AG08396 (cell line): Measurements from ENCODE around the gene FASTK.

ENCODE experiments used
- DNase-seq: peaks from one replicate; pipeline ENCODE4 v3.0.0; 2012; ENCODE audit warnings: low spot score, mixed read lengths

Gene FASTK

GRCh38 chr7:151118108-151119054 is 37.8 kb upstream of the FASTK start:
- DNase-seq, result no peak

DNA sequence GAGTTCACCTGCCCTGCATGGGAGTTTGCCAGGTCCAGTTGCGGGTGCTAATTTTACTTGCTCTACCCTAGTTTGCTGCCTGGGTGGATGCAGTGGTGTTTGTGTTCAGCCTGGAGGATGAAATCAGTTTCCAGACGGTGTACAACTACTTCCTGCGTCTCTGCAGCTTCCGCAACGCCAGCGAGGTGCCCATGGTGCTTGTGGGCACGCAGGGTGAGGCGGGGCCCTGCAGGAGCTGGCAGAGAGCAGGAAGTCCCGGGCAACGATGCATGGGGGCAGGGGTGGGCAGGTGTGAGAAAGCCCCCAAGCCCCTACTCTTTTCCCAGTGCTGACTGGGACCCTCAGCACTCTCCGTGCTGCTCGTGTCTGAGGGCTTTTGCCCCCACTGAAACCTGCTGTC is 37.0 kb upstream of the FASTK start:
- DNase-seq, result no peak

DNA sequence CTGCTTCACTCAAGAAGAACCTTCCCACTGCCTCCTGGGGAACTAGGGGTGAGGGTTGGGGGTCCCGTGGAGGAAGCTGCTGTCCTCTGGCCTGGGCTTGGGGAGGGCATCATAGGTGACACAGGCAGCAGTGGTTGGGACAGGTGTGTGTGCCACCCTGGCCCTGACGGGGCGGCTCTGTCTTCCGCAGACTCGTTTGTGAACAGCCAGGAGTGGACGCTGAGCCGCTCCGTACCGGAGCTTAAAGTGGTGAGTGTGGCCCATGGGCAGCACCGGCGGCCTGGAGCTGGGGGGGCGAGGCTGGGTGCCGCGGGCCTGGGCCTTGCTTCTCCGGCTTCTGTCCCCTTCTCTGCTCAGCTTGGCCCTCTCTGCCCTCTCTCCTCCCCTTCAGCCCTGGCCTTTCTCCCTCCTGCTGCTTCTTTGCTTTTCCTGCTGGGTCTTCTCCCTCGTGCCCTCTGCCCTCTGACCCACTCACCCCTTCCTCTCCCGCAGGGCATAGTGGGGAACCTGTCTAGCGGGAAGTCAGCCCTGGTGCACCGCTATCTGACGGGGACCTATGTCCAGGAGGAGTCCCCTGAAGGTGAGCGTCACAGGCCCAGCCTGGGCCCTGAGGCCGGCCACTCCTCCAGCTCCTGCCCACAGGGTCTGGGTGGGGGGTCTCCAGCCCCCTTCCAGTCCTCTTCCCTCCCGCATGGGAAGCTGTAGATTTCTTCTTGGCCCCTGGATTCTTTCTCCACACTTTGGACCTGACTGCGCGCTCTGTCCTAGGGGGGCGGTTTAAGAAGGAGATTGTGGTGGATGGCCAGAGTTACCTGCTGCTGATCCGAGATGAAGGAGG is 36.2 kb upstream of the FASTK start:
- no peak for DNase-seq

DNA sequence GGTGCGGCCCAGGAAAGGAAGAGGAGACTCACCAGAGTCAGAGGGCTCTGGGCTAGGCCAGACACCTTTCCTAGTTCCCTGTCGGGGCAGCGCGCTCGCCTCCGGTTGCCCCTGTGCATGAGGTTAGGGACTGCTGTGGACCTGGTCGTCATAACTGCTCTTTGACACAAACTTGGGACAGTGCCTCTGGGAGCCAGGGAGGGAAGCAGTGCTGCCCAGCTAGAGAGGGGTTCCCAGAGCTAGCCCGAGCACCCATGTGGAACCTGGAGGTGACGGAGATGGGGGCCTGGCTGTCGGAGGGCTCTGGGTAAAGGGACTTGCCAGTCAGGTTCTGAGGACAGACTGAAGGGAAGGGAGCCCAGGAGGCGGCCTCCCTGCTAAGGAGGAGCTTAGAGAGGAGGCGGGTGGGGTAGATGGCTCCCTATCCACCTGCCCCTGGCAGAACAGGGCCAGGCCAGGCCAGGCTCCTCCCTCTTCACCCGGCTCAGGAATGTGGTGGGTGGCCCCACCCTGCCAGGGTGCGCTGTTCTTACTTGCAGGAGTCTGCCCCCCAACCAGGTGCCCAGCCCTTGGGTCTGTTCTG is 35.3 kb upstream of the FASTK start:
- DNase-seq, result no peak

GRCh38 chr7:151115121-151115835 is 34.7 kb upstream of the FASTK start:
- peak; percentile 73 for DNase-seq

GRCh38 chr7:151114151-151115090 is 33.8 kb upstream of the FASTK start:
- DNase-seq, result no peak

DNA sequence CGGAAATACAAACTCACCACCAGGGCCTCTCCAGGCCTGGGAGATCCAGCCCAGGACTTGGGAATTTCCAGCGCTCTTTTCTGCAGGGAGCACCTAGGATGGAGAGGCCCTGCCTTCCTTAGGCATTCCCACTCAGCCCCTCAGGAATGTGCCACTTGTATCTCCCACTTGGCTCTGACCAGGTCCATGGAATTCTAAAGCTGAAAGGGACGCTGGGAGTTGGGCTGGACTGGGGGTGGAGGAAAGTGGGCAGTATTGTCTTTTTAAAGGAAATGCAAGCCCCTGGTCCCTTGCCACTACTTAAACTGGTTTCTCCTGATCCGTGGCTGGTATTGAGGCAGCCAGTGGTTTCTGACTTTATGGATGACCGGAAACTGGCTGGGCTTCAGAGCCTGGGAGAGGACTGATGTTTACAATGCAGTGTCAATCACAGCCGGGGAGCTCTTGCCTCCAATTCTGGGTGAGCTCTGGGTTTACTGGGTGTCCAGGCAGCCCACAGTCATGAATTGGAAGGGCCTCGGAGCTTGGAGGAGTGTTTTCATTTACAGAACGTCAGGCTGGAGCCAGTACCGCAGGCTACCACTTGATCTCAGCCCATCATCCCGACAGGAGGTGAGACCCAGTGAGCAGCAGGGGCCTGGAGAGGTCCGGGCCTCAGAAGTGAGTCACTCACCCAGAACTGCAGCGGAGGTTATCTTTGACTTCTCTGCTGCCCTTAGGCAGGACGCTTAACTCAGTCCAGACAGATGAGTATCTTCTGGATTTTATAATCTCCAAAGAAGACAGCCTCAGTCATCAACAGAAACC is 32.9 kb upstream of the FASTK start:
- peak; percentile 86 for DNase-seq

DNA sequence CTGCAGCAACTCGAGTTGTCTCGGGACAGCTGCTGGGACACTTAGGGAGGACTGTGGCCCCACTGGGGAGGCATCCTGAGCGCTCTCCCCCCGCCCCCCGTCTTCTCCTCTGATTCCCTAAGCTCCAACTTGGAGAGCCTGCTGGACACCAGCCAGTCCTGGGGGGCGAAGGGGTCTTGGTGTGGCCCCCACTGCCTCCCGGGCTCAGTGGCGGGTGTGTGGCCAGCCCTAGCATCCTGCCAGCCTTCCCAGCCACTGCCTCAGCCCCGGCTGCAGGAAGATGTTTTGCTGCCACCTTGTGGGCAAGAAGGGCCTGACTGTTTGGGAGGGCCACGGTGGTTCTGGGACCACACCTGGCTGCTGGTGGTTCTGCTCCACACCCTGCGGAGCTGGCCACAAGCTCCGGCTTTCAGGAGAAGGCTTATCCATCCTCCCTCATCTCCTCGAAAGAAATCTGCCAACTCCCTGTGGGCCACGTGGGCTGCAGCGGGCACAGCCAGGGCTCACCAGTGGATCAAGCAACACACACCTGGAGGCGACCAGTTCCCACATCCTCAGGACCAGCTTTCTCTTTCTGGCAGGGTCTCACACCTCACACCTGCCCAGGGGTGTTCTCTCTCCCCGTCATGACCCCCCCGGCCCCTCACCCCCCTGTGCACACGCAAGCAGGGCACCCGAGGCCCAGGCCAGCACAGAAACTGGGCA is 30.5 kb upstream of the FASTK start:
- peak; percentile 91 for DNase-seq

DNA sequence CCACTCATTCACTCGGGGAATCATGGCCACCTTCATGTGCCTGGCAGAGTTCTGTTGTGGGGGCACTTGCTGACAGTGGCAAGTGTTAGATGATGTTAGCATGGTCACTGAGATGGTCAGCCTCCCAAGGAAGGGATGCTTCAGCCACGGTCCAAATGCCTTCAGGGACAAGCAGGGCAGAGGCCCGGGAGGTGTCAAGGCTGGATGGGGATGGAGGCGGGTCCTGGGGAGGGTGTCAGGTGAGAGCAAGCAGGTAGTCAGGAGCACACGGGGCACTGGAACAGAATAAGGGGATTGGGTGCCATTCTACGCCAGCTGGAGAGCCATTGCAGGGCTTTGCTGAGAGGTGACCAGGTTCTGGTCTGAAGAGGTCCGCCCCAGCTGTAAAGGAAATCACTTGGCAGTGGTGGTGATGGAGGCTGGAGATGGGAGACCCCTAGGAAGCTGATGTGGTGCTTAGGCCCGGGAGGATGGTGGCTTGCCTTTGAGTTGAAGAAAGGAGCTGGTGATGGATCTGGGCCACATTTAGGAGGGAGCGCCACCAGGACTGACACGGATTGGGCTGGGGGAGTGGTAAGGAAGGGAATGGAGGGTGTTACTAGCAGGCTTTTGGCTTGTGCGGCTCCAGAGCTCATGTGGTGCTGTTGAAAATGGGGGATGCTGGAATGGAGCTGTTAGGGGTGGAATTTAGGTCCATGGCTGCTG is 29.8 kb upstream of the FASTK start:
- DNase-seq, result no peak

- DNase-seq, result peak; percentile 76
Measured at GRCh38 chr7:151109094-151110048, 28.8 kb upstream of the FASTK start.

GRCh38 chr7:151107882-151108281 is 27.3 kb upstream of the FASTK start:
- DNase-seq, result no peak

- peak; percentile 68 for DNase-seq
Measured at GRCh38 chr7:151104411-151105235, 24.0 kb upstream of the FASTK start.

- no peak for DNase-seq
Measured at GRCh38 chr7:151103973-151104372, 23.4 kb upstream of the FASTK start.

- DNase-seq, result no peak
Measured at GRCh38 chr7:151102991-151103390, 22.4 kb upstream of the FASTK start.

- no peak for DNase-seq
Measured at GRCh38 chr7:151101621-151102396, 21.2 kb upstream of the FASTK start.

- DNase-seq, result no peak
Measured at GRCh38 chr7:151100921-151101320, 20.3 kb upstream of the FASTK start.
